RPMI8226 (cell line): ENCODE results near the gene PRICKLE1.

Experiments
- DNase-seq: peaks from one replicate; pipeline ENCODE4 v3.0.0-alpha.2; 2015

PRICKLE1 gene

DNA sequence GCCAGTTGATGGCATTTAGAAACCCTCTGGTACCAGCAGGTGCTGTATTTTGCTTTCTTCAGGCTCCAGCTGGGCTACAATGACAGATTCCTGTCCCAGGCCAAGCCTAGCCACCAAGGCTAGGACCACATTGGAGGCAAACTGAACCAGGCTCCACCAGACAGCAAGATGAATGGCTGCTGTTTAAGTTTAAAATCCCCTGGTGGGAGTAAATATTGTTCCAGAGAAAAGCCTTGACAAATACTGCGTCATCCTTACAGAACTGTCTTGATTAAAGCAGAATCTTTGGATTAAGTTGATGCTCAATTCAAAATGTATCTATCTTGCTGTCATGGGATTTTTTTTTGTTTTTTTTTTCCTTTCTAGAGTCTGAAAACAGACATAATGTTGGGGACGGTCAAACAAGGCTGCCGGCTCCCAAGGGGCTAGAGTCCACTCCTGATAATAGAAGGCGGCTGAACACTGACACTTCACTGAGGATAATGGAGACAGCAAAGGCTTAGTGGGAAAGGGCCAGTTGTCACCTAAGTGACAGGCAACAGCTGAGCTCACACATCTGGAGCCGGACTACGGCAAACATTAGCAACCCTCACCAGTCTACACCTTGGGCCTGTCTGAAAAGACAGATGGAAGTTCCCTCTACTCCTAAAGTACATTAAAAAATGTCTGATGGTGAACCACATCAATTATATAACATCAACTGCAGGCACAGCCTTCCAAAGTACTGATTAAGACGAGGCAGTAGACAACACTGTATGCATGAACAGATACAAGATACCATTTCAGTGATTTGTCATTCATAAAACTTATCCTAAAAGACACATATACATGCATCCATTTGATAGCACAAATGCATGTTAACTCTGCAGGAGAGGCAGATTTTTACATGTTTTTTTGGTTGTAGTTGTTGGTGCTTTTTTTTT, 1.7 kb downstream of the PRICKLE1 start:
- no peak for DNase-seq

DNA sequence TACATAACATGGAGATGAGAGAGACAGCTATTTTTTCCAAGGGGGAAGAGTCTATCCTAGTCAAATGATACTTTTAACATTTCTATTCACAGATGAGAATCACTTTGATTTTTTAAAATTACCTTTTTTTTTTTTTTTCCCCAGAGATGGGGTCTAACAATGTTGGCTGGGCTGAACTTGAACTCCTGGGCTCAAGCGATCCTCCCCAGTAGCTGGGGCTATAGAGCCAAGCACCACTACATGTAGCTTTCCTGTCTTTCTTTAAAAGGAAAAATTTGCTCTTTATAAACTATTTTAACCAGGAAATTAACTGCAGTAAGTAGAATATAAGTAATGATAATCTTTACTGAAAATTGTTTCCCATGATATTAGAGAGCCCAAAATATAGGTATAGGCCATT, 3.3 kb downstream of the PRICKLE1 start:
- no peak for DNase-seq

DNA sequence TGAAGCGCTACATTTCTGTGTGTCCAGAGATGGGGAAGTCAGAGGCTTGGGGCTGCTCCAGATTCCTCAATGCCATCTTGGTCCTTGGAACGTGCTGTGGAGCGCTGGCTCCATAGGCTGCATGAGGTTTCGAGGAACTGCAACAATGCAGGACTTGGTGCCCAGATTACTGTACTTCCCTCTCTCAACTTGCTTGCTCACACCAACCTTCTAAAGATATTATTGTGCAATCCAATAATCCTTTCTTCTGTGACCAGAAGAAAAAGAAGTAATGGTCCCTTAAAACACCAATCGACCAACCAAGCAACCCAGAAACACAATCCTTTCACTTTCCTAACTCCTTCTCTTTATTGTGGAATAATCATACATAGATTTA, 3.7 kb downstream of the PRICKLE1 start:
- DNase-seq, result no peak

DNA sequence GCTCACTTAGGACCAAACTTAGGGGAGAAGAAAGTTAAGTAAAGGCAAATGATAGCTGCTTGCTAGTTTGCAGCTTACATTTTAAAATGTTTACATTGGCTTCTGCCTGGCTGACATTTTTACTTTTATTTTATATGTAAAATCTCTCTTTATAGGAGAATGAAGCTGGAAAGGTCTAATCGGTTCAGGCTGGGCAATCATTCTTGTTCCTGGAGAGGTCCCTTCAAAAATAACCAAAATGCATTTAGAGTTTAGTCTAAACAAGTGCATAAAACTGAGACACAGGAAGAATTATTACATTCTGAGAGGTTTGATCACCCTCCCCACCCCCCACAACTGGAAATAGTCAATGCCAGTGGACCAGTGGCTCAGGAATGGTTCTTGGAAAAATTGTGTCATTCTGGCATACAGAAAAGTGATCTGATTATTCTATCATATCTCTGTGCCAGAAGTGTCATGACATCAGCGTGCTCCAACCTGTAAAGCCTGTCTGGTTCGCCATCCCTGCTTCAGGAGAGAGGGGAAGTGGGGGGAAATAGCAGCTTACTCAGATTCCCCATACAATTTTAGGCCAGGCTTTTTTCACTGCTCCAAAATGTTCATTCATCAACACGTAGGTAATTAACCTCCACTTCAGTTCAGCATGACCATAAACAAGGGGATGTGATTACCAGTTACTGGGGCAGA, 4.2 kb downstream of the PRICKLE1 start:
- no peak for DNase-seq

DNA sequence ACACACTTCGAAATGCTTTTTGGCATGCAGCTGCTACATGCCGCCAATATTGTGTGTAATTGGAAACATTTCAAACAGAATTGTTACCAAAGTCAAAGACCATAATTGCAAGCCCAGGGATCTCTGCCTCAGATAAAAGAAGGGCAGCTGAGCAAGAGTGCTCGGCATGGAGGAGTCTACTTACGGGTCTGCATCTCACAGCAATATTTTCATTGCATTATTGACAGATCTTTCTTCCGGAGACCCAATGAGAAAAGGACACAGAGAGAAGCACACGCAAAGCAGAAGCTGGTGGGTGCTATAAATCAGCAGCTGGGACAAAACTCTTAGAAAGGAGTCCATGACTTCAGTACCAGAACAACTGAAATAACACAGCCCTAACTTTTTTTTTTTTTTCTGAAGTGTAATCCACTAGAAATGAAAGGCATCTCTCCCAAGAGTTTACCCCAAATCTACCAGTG, 4.9 kb downstream of the PRICKLE1 start:
- DNase-seq, result no peak

DNA sequence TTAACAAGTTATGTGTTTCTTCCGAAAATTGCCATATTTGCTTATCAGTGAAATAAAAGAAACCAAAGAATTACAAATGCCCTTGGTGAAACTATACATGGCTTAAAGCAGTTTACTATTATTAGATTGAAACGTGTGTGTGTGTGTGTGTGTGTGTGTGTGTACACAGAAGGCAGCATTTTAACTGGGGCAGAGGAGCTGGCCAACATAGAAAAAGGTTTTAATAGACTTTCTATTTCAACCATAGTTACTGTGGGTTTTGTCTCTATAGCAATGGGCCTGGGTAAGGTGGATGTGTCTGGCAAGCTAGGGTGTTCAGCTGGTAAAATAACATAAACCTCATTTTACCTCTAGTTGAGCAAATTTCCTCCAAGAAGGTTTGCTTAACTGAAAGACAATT, 6.5 kb downstream of the PRICKLE1 start:
- DNase-seq, result no peak

DNA sequence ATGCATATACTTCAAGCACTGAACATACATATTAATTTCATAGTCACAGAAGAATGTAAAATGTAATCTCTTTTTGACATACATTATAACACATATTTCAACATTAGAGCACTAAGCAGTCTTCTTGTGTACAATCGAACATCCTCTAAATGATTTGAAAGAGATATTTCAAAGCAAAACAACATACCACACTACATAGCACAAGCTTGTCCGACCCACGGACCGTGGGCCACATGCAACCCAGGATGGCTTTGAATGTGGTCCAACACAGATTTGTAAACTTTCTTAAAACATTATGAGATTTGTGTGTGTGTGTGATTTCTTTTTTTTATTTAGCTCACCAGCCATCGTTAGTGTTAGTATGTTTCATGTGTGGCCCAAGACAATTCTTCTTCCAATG, 7.0 kb downstream of the PRICKLE1 start:
- DNase-seq, result no peak

DNA sequence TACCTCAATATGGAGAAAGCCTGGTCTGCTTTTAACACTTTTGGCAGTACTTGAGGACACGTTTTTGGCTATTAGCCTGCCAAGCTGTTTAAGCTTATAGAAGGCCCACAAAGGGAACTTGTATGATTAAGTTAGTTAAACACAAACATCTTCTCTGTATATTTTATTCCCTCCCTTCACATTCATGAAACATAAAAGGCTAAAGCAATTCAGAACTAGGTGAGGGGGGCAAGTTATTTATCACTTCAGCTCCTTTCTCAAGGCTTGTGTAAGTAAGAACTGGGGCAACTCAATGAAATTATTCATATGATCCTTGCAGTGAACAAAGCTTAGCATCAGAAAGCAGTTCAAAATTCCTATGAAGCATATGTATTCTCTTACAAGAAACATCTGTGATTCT, 7.5 kb downstream of the PRICKLE1 start:
- DNase-seq, result no peak

DNA sequence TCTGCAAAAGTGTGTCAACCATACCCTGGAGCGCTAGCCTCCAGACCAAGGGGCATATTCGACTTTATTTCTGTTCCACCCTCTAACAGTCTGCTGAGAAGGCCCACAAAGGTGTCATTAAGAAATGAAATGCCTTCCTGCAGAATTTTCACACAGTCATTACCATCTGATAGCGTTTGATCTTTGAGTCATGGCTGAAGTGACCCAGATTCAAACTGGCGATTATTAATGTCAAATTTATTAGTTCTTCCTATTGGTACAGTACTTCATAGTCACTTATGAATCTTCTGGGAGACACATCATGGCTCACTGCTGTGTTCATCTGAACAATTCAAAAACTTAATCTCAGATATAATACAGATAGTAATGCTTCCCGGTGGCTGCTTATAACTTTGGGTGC, 13.2 kb downstream of the PRICKLE1 start:
- DNase-seq, result no peak

DNA sequence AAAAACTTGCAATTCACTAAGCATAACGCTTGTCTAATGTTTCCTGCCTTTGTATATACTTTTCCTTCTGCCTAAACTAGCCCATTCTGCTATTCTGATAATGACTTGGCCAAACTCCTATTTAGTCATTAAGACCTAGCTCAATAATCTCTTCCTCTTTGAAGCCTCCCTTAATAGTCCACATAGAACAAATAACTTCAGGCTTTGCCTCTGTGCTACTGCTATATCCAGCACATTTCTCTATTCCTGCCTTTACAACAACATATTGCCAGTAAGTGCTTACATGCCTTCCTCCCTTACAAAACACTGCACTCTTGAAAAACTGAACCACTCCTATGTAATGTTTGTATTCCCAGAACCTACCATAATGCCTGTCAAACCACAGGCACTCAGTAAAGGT, 13.8 kb downstream of the PRICKLE1 start:
- no peak for DNase-seq

DNA sequence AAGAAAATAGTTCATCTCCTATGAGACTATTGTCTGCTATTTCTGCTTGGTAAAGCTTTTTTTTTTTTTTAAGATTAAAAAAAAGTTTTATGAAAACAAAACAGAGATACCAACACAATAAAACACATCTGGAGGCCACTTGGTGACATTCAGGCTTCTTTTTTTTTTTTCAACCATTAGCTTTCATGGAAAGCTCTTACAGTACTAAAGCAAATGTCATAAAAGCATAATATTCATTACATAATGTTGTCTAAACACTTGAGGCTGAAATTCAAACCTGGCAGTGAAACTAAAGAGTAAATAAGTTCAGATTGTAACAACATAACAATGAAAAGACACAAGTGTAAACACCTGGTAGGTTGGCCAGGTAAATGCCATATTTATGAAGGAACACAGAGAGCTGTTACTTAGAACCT, 14.7 kb downstream of the PRICKLE1 start:
- no peak for DNase-seq

DNA sequence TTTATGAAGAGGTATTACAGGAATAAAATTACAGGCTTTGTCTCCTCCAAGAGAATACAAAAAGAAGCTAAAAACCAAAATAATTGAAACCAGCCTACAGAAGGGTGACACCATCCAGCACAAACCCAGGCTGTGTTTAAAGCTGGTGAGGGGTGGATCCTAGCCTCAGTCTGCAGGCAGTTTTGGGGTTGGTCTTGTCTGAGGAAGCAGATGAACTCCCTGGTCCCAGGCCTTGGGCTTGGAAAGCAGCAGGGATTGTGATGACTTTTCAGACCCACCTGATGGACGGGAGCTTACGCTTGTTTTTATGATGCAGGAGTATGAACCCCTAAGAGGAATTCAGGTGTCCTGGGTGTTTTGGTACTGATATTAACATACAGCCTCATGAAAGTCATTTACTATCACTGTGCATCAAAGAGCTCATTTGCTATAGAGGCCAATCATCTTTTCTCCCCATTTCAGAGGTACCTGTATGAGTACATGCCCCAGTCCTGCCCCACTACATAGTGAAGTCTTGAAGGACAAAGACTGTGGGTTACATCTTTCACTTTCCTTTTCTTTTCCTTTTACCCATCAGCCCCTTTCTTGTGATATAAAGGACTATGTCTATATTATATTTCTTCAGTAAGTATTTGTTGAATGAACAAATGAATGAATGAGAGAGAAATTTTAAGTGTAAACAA, 18.1 kb downstream of the PRICKLE1 start:
- no peak for DNase-seq

DNA sequence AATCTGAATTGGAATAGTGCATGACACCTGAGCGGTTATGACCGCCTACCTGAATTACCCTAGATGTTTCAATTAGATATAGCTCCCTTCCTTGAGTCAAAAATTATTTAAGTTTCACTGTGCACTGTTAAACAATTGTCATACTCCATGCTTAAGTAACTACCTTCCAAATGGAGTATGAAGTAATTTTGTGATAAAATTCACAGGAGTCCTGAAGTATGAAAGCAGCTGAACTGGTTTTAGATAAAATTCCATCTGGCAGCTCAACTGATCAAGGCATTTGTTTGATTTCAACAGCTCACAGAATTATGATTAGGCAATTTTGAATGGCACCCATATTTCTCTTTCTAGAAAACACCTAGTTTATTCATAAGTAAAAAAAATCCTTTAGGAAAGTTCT, 19.5 kb downstream of the PRICKLE1 start:
- no peak for DNase-seq

DNA sequence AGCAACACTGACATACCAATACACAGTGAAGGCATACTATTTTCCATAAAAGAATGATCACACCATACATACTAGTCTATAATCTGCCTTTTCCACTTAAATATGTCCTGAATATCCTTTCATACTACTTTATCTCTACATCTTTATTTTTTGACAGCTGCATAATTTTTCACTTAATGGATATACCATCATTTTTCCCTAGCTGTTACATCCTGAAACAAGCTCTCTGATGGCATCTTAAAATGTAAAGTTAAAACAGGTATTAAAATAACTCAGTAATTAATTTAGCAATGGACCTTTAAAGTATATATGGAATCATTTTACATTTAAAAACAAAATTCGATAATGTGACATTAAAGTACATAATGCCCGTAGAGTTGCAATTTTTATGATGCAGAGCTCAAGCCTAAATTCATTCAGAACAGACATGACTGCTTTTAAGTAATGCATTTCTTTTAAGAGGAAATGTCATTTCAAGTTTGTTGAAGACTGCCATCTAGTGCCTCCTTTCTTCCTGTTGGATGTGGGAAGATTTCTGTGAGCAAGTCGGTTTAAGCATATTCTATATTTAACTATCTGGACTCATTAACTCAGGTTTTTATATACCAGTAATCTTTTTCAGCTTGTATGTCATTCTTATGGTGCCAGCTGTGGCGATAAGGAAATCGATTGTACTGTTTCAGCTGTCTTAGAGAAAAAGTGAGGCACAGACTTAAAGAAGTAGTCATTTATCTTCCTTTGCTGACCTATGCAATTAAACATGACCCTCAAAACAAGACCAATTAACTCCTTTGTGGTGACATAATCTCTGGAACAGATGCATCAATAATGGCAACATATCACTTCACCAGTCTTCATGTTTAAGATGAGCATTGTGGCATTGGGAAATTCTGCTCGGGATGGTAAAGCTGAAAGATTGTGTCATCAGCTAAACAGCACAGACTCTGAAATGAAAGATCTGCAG, 20.3 kb downstream of the PRICKLE1 start:
- peak; percentile 59 for DNase-seq

DNA sequence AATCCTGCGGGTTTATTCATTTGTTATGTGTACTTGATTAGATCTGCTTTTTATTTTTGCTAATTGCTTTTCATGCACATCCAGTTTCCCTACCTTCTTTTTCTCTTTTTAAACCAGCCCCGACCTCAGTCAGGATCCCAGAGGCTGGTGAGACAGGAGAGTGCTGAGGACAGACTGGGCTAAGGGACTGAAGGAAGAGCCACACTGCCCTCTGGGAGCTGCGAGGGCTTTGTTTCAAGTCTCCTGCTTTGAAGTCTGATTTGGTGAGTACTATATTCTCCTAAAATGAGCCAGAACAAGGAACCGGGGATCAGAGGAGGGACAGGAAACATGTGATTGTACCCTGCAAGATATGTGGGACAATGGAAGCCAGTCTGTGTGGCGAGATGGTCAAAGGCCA, 23.9 kb downstream of the PRICKLE1 start:
- DNase-seq, result no peak

DNA sequence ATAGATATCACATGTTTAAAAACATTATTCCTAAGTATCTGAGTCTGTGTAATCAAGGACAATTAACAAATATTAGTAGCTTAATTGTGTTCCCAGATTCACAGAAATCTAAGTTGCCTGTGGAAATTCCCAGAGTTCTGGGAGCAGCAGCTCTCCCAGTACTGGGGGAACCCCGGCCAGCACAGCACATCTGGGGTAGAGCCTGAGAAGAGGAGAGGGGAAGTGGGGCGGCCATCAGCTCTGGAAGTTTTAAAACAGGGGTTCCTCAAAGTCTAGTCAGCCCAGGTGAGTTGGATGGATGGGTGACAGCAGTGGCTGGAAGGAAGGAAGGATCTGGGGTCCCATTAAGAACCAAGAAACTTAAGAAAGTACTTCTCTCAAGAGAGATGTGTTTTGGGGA, 24.6 kb downstream of the PRICKLE1 start:
- DNase-seq, result no peak

DNA sequence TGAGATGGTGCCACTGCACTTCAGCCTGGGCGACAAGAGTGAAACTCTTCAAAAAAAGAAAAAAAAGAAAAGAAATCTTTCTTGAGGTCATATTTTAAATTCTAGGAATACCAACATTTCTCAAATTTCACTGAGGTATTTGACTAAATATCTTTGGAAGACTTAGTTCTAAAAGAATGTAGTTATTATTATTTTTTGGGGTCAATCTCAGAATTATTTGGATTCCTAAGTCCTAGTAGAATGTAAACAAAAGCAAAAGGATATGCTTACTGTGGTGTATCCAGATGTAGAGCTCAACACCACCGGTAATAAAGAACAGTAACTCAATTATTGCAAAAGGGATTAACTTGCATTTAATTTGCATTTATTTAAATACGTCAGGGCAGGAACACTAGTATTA, 25.0 kb downstream of the PRICKLE1 start:
- no peak for DNase-seq

DNA sequence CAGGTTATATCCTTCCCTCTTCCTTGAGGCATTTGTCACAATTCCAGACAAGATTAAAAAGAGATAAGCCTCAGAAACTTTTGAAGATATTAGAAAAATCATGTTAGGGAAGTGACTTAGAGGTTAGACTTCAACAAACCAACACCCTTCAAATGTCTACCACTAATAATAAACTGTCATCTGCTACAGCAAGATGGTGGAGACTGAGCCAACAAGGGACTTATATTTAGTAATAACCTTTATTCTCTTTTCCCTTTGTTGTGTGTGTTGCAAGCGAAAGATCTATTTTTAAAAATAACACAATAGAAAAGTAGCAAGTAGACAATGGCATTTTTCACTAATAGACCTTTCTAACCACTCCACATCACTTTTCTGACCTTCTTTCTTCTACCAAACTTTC, 28.6 kb downstream of the PRICKLE1 start:
- DNase-seq, result no peak

DNA sequence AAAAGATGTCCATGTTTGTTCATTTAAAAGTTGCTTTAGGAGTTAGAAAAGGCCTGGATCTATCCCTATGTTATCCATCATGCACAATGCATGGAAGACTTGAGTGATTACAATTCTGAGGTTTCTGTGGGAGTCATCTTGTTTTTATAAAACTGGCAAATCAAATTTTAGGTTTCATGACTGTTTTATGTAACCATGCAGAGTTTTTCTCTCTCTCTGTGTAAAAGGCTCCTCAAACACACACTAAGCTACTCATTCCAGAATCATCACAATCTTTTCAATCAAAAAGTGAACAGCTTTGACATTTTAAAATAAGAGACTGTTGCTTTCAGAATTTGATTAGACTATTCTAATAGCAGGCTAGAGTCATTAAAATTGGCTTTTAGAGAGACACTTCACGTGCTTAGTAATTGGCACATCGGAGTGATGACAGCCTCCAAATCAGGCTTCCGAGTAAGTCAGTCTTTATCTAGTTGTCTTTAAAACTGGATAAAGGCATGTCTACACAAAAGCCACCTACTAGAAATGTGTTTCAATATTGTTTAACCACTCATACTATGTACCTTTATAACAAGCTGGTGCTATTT, 31.9 kb downstream of the PRICKLE1 start:
- no peak for DNase-seq

DNA sequence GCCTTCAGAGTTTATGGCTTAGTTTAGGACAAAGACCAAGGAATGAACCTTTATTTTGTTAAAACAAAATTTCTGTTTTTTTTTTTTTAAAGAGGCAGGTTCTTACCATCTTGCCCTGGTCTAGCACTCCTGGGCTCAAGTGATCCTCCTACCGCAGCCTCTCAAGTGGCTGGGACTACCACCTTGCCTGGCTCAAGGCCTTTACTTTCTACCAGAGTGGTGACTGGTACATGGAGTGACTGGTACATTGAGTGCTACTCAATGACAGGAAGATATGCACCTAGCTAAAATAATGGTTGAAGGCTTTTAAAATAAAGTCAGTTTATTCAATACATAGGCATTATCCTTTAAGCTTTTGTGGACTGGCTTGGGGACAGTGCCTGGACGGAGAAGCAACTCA, 32.6 kb downstream of the PRICKLE1 start:
- DNase-seq, result no peak

DNA sequence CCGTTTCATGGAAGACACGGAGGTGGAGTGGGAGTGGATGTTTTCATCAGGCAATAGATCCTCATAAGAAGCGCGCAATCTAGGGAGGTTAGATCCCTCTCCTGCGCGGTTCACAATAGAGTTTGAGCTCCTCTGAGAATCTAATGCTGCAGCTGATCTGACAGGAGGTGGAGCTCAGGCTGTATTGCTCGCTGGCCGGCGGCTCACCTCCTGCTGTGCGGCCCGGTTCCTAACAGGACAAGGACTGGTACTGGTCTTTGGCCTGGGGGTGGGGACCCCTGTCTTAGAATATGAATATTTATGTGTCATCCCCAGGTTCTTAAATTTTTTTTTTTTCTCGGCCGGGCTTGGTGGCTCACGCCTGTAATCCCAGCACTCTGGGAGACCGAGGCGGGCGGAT, 36.7 kb downstream of the PRICKLE1 start:
- DNase-seq, result no peak

DNA sequence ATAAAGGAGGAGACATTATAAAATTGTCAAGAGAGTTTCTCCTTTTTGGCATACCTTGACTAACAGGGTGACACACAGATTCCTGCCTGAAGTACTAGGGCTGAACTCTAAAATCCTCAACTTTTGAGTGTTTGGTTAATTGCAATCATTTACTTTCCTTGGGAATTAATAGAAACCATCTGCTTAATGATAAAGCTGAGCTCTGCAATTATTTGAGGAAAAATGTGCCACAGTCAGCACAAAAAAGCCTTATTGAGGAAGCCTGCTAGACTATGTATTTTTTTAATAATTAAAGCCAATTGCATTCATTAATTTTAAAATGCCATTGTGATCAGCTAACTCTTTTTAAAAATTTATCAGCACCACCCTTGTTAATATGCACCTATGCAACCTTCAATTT, 38.7 kb downstream of the PRICKLE1 start:
- no peak for DNase-seq
